ENCODE results near the gene SLC7A4. TPM values are rescaled to one million over a fixed set of nuclear protein-coding genes. Genes with fewer than 3 reads are reported as not detected.
"Not testable (repeated sequence)": the region's sequence is repeated elsewhere in the genome, so short reads cannot be mapped to it uniquely, and the experiment has no call there.

SLC7A4 gene
- total RNA-seq, 1 experiment from 2014 or later = not detected

DNA sequence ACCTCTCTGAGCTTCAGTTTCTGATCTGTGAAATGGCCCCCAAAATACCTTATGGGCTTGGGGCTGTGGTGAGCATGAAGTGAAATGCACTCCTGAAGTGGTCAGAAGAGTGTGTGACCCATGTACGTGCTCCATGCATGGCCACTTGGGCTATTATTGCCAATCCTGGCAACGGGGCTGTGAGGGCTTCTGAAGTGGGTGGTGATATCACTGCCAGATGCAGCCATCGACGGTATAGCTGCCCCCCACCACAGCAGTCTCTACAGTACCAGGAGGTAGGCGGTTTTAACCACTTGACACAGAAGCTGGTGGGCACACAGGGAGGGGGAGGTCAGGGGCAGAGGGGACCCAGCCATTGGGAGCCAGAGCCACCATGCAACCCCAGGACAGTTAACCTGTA, 16.1 kb upstream of the SLC7A4 start:
- H3K4me2 ChIP-seq (ENCODE audit: low read length); H3K36me3 ChIP-seq (ENCODE audit: control insufficient read depth in 1 of 2, insufficient read depth in 2 of 2, low read length in 2 of 2); POLR2A ChIA-PET; H3K27ac ChIP-seq (ENCODE audit: low read depth, low read length); intact Hi-C loops (cut with micrococcal nuclease); H3K9ac ChIP-seq (ENCODE audit: low read length); BruUV-seq (replicated peaks); CTCF ChIA-PET; H2AFZ ChIP-seq (ENCODE audit: low read depth, low read length, poor library complexity, severe bottlenecking); ATAC-seq; H4K20me1 ChIP-seq (ENCODE audit: insufficient read depth); H3K79me2 ChIP-seq (ENCODE audit: insufficient read depth, low read length); H3K4me3 ChIP-seq (replicated peaks in 1 of 2; ENCODE audit: low read depth in 1 of 2, low read length in 2 of 2); H3K9me2 ChIP-seq (ENCODE audit: insufficient read depth); DNase-seq (ENCODE audit: low read depth, low spot score); RAD21 ChIA-PET (ENCODE audit: low non-redundant PET in 1 of 2, low total read pairs in 2 of 2, uncharacterized antibody in 2 of 2, unreplicated experiment in 2 of 2); H3K27me3 ChIP-seq (ENCODE audit: insufficient read depth, low read length); H3K9me3 ChIP-seq (ENCODE audit: control insufficient read depth in 1 of 2, insufficient read depth in 1 of 2, low read depth in 1 of 2, low read length in 2 of 2): not testable (repeated sequence)
- H3K4me1 ChIP-seq (ENCODE audit: control insufficient read depth in 1 of 2, insufficient read depth in 2 of 2, low read length in 2 of 2) = peaks cover 0 to 19% of the 10 kb centered on the region in 2 experiments; a peak in 2 of 4 replicates

DNA sequence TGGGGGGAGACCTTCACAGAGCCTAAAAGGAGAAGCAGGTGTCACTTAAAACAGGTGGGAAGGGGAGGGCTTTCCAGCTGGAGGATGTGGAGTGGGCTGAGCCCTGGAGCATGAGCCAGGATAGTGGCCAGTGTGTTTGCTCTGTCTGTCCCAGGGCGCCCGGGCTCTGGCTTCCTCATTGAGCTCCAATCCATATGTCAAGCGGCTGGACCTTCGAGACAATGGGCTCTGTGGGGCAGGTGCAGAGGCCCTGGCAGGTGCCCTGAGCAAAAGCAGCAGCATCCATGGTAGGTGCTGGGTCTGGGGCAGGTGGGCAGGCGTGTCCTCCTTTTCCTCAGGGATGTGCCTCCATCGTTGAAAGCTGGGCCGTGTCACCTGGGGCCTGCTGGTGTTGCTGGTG, 15.4 kb upstream of the SLC7A4 start:
- H3K9me3 ChIP-seq (ENCODE audit: control insufficient read depth in 1 of 2, insufficient read depth in 1 of 2, low read depth in 1 of 2, low read length in 2 of 2) = no peaks in the 10 kb centered on the region
- POLR2A ChIA-PET = no interaction called here

More for the DNA sequence above, 15.4 kb upstream of the SLC7A4 start:
- H3K79me2 ChIP-seq (ENCODE audit: insufficient read depth, low read length) = no peaks in the 10 kb centered on the region
- ChIA-PET RAD21 (ENCODE audit: low non-redundant PET in 1 of 2, low total read pairs in 2 of 2, uncharacterized antibody in 2 of 2, unreplicated experiment in 2 of 2) (no interaction called here), CTCF (interaction anchor here (1.6 kb wide), 1 partner anchor 55 kb away, joined by 3 read pairs; no protein-coding TSS in a partner anchor)
- H3K27me3 ChIP-seq (ENCODE audit: insufficient read depth, low read length) = no peaks in the 10 kb centered on the region
- no peak overlapping the region for H2AFZ ChIP-seq (ENCODE audit: low read depth, low read length, poor library complexity, severe bottlenecking)
- ATAC-seq = no peak
- no peaks in the 10 kb centered on the region for H3K9me2 ChIP-seq (ENCODE audit: insufficient read depth)
- no peak overlapping the region for H3K4me2 ChIP-seq (ENCODE audit: low read length)
- intact Hi-C loops (cut with micrococcal nuclease) = no loop called here
- TF ChIP-seq SRF (IDR thresholded peaks at IDR 0.05; ENCODE audit: low read depth) (no peak), ZFX (IDR thresholded peaks at IDR 0.05) (no peak), CBX3 (IDR thresholded peaks at IDR 0.05; ENCODE audit: low read depth) (no peak), POLR2A (IDR thresholded peaks at IDR 0.05; ENCODE audit: borderline replicate concordance, extremely low read depth, insufficient read depth, insufficient read length) (no peak), SP1 (IDR thresholded peaks at IDR 0.05; ENCODE audit: low read depth) (no peak), TCF7L2 (IDR thresholded peaks at IDR 0.05; ENCODE audit: borderline replicate concordance, extremely low read depth, insufficient read depth, insufficient read length) (no peak), FOSL1 (IDR thresholded peaks at IDR 0.05; ENCODE audit: low read depth) (no peak)
- TF ChIP-seq, protein P1, sequence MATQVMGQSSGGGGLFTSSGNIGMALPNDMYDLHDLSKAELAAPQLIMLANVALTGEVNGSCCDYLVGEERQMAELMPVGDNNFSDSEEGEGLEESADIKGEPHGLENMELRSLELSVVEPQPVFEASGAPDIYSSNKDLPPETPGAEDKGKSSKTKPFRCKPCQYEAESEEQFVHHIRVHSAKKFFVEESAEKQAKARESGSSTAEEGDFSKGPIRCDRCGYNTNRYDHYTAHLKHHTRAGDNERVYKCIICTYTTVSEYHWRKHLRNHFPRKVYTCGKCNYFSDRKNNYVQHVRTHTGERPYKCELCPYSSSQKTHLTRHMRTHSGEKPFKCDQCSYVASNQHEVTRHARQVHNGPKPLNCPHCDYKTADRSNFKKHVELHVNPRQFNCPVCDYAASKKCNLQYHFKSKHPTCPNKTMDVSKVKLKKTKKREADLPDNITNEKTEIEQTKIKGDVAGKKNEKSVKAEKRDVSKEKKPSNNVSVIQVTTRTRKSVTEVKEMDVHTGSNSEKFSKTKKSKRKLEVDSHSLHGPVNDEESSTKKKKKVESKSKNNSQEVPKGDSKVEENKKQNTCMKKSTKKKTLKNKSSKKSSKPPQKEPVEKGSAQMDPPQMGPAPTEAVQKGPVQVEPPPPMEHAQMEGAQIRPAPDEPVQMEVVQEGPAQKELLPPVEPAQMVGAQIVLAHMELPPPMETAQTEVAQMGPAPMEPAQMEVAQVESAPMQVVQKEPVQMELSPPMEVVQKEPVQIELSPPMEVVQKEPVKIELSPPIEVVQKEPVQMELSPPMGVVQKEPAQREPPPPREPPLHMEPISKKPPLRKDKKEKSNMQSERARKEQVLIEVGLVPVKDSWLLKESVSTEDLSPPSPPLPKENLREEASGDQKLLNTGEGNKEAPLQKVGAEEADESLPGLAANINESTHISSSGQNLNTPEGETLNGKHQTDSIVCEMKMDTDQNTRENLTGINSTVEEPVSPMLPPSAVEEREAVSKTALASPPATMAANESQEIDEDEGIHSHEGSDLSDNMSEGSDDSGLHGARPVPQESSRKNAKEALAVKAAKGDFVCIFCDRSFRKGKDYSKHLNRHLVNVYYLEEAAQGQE (IDR thresholded peaks at IDR 0.05; ENCODE audit: low read depth) = no peak
- TF ChIP-seq, protein P2, sequence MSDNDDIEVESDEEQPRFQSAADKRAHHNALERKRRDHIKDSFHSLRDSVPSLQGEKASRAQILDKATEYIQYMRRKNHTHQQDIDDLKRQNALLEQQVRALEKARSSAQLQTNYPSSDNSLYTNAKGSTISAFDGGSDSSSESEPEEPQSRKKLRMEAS (IDR thresholded peaks at IDR 0.05) = no peak
- H4K20me1 ChIP-seq (ENCODE audit: insufficient read depth) = no peaks in the 10 kb centered on the region
- no peak overlapping the region for H3K27ac ChIP-seq (ENCODE audit: low read depth, low read length)
- no peak for DNase-seq (ENCODE audit: low read depth, low spot score)
- H3K36me3 ChIP-seq (ENCODE audit: control insufficient read depth in 1 of 2, insufficient read depth in 2 of 2, low read length in 2 of 2) = no peaks in the 10 kb centered on the region
- peaks cover 0 to 24% of the 10 kb centered on the region in 2 experiments; a peak in 2 of 4 replicates for H3K4me1 ChIP-seq (ENCODE audit: control insufficient read depth in 1 of 2, insufficient read depth in 2 of 2, low read length in 2 of 2)
- no peak overlapping the region for H3K9ac ChIP-seq (ENCODE audit: low read length)
- no TSS peak for BruUV-seq (replicated peaks)
- H3K4me3 ChIP-seq (replicated peaks in 1 of 2; ENCODE audit: low read depth in 1 of 2, low read length in 2 of 2) = no peak overlapping the region
